GM19240 (cell line): ENCODE results near the gene CDK11A.

Experiments used
- DNase-seq: peaks from one replicate; pipeline ENCODE4 v3.0.0; 2011; ENCODE audit warnings: low spot score; ENCODE audit not compliant: insufficient read length

Gene CDK11A

GRCh38 chr1:1724035-1724864 is at the start of gene CDK11A:
TSS of gene CDK11A (minus strand) at chr1:1724357. CDS start at chr1:1722818, 1,539 bp downstream.
- peak; percentile 92 for DNase-seq

- DNase-seq: no peak
Measured at GRCh38 chr1:1773874-1774273, 49.7 kb upstream of the CDK11A start.

DNA sequence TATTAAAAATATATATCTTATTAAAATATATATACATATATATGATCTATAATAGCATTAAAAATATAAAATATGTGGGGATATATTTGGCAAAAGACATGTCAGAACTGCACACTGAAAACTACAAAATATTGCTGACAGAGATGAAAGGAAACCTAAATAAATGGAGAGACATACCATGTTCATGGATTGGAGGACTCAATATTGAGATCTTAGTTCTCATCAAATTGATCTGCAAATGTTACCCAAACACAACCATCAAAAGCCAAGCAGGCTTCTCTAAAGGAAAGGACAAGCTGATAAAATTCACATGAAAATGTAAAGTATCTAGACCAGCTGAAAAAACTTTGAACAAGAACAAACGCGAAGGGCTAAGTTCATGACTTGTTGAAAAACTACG is 46.9 kb upstream of the CDK11A start:
- DNase-seq: no peak

DNA sequence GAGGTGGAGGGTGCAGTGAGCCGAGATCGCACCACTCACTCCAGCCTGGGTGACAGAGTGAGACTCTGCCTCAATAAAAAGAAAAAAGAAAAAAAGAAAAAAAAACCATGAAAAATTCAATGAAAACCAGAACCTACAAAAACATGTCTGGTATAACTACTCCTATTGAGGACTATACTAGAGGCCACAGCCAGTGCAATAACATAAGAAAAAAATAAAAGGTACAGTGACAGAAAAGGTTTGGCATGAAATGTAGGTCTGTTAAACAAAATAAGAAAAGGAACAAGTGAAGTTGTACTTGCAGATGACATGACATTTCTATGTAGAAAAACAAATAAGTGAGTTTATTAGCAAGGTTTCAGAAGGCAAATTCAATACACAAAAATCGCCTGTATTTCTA is 45.9 kb upstream of the CDK11A start:
- DNase-seq: no peak

DNA sequence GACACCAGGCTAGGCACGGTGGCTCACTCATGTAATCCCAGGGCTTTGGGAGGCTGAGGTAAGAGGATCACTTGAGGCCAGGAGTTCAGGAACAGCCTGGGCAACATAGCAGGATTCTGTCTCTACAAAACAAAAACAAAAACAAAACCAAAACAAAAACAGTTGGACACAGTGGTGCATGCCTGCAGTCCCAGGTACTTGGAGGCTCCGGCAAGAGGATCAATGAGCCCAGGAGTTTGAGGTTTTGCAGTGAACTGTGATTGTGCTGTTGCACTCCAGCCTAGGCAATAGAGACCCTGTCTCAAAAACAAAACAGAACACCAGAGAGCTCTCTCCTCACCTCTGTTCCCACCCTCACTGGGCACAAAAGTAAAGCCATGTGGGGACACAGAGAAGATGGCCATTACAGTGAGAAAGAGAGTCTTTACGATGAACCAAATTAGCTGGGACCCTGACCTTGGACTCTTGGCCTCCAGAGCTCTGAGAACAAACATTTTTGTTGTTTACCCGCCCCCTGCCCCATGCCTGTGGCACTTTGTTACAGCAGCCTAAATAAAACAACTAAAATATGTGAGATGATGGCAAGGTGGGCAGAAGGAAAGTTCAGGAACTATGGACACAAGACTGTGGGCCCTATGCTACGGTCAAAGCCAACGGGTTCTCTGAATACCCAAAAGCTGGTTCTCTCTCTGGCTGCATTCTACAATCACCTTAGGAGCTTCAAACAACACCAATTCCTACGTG is 44.3 kb upstream of the CDK11A start:
- DNase-seq: no peak

- no peak for DNase-seq
Measured at GRCh38 chr1:1764876-1765470, 40.8 kb upstream of the CDK11A start.

GRCh38 chr1:1763657-1764621 is 39.8 kb upstream of the CDK11A start:
- no peak for DNase-seq

- no peak for DNase-seq
Measured at GRCh38 chr1:1761504-1762376, 37.6 kb upstream of the CDK11A start.

DNA sequence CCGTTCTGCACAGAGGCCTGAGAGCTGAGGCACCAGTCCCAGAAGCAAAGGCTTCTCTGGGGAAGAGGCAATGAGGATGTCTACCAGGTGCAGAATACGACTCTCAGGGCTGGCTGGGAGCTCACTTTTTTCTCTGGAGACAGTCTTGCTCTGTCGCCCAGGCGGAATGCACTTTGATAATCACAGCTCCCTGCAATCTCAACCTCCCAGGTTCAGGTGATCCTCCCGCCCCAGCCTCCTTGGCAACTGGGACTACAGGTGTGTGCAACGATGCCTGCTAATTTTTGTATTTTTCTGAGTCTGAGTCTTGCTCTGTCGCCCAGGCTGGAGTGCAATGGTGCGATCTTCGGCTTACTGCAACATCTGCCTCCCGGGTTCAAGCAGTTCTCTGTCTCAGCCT is 36.6 kb upstream of the CDK11A start:
- no peak for DNase-seq

DNA sequence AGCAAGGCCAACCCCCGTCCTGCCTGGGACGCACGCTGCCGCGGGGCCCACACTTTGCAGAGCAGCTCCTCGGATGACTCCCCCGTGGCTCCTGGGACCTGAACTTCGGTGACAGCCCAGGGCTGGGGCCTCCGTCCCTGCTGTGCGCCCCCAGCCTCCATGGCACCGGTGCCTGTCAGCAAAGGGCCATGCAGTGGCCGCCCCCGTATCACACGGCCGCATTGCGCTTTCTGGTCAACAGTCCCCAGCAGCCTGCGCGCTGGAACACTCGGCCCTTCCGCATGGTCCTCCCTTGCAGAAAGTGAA is 36.1 kb upstream of the CDK11A start:
- no peak for DNase-seq

- DNase-seq: no peak
Measured at GRCh38 chr1:1759456-1760344, 35.5 kb upstream of the CDK11A start.

GRCh38 chr1:1758692-1759455 is 34.7 kb upstream of the CDK11A start:
- DNase-seq: no peak

DNA sequence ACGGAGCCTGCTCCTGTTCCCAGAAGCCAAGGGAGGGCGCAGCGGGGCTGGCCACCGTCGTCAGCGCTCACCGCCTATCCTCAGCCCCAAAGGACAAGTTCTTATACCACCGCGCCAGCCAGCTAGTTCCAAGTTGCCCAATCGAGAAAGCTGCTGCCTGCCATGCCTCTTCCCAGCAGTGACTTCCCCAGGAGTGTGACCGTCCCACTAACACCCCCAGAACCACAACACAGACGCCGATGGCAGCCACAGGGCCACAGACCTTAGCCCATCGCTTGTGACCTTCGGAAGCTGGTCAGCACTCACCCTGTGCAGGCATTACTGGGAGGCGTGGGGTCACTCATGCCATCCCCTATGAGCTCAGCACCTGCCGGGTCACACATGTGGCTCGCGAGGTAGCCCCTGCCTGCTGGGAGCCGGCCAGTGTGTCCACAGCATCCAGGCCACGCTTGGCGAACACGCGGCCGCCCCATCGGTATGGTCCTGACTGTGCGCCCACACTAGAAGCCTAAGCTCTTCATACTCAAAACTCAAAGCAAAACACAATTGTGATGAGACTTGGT is 34.0 kb upstream of the CDK11A start:
- DNase-seq: no peak

DNA sequence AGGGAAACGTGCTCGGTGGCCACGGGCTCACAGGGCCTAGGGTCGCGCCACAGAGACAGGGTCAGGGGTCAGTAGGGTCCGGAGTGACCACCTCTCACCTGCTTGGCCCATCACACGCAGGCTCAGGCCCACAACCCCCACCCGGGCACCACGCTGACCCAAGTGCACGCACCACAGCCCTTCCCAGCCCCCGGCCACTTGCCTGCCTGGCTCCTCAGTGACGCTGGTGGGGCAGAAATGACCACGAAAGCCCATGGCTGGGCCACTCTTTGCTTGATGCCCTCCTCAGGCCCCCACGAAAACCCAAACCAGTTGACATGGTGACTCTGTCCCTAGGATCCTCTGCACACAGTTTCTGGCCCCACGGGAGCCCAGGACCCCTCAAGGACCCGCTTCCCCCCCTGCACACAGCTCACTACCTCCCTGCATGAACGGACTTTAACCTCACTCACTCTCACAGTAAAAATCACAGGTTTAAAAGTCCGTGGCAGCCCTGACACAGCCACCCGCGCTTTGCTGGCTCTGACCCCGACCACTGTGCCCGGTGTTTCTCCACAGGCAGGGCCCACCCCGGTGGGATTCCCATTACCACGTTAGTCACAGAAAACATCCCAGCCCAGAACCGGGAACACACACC is 33.4 kb upstream of the CDK11A start:
- DNase-seq: no peak

DNA sequence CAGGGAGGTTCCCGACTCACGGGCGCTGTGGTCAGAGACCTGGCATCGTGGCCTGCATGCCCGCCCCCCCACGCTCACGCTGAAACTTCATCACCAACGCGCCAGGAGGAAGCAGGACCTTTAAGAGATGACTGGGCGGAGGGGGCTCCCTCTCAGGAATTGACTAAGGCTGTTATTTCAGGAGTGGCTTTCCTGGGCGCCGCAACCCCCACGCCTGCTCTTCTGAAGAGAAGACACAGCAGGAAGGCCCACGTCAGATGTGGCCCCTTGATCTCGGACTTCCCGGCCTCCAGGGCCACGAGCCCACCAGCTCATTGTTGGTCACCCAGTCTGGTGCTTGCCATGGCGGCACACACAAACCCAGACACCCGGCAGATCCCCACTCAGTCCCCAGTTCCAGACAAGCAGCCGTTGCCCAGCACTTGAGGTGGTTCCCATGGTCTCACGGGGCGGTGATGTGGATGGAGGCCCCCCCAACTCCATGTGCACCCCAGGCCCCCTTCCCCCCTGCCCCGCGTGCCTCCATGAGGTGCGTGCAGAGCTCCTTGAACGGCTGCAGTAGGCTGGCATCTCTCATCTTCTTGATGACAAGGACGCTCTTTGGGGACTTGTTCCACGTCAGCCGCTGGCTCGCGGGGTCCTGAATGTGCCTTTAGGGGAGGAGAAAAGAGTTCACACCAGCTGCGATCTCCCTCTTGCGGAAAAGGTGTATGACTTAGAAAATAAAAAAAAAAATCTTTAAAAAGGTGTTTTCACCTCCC is 32.7 kb upstream of the CDK11A start:
- DNase-seq: no peak

GRCh38 chr1:1755852-1756251 is 31.7 kb upstream of the CDK11A start:
- no peak for DNase-seq

GRCh38 chr1:1755426-1755825 is 31.3 kb upstream of the CDK11A start:
- DNase-seq: no peak
